BJ (cell line): Measurements from ENCODE around the gene MRPL4. TPM values are rescaled to one million over a fixed set of nuclear protein-coding genes. Genes with fewer than 3 reads are reported as not detected.

ENCODE experiments used
- CTCF ChIA-PET: fragments of 350-600 bp; formaldehyde crosslinking; extraction: SDS; loops from one replicate; lab custom pipeline; 2021; ENCODE audit warnings: antibody characterized with exemption, inconsistent platforms; lab: Yijun Ruan, JAX
- POLR2A ChIA-PET: fragments of 300-600 bp; sonication (Branson Sonifier 250); formaldehyde crosslinking; extraction: SDS; loops from one replicate; lab custom pipeline; 2021; ENCODE audit warnings: antibody characterized with exemption; lab: Charles Lee
- DNase-seq: peaks from one replicate; pipeline ENCODE4 v3.0.0-alpha.2; 2011; ENCODE audit warnings: low read depth
- H3K27me3 ChIP-seq: 2 replicates; pipeline ENCODE4 v1.6.0; 2011; ENCODE audit warnings: low read length; ENCODE audit not compliant: control insufficient read depth, insufficient read depth
- H3K36me3 ChIP-seq: 2 replicates; pipeline ENCODE4 v1.5.1; 2011; ENCODE audit warnings: low read length; ENCODE audit not compliant: control insufficient read depth, insufficient read depth
- H3K4me3 ChIP-seq: 2 replicates; pipeline ENCODE4 v1.5.1; 2011; ENCODE audit warnings: low read depth, mild to moderate bottlenecking, control low read depth, low read length
- polyA plus RNA-seq: library from polyadenylated mRNA; depleted of rRNA; stranded (reverse); fragments of >200 nt; gene quantifications from 2 replicates; pipeline ENCODE4 v1.2.3, GENCODE V29; 2011
- TF ChIP-seq, protein P1 (sequence below): IDR thresholded peaks from 2 replicates; pipeline ENCODE4 v1.5.1; 2011; ENCODE audit warnings: low read depth, mild to moderate bottlenecking, control low read depth, inconsistent platforms, low read length, moderate library complexity; ENCODE audit not compliant: insufficient read depth

Gene MRPL4
- polyA plus RNA-seq, 1 experiment: 58.7 TPM

DNA sequence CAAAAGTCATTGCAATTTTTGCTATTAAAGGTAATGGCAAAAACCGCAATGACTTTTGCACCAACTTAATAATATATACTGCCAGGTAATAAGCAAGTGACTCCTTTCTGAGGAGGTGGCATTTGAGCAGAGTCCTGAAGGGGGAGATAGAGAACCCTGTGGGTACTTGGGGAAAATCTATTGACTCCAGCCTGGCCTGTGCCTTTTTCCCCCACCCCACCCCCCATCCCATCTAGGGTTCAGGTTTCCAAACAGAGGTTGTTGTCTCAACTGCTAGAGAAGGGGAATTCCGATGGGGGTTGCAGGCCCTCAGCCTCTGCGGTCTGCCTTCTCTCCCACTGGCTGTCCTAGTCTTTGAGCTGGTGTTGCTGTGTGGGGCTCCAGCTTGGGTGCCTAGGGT is 32.3 kb upstream of the MRPL4 start:
- no peak for DNase-seq
- TF ChIP-seq, protein P1, sequence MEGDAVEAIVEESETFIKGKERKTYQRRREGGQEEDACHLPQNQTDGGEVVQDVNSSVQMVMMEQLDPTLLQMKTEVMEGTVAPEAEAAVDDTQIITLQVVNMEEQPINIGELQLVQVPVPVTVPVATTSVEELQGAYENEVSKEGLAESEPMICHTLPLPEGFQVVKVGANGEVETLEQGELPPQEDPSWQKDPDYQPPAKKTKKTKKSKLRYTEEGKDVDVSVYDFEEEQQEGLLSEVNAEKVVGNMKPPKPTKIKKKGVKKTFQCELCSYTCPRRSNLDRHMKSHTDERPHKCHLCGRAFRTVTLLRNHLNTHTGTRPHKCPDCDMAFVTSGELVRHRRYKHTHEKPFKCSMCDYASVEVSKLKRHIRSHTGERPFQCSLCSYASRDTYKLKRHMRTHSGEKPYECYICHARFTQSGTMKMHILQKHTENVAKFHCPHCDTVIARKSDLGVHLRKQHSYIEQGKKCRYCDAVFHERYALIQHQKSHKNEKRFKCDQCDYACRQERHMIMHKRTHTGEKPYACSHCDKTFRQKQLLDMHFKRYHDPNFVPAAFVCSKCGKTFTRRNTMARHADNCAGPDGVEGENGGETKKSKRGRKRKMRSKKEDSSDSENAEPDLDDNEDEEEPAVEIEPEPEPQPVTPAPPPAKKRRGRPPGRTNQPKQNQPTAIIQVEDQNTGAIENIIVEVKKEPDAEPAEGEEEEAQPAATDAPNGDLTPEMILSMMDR: peak; percentile 56
- POLR2A ChIA-PET: no interaction called here
- no peak overlapping the region for H3K4me3 ChIP-seq
- H3K27me3 ChIP-seq: no peaks in the 10 kb centered on the region
- CTCF ChIA-PET: interaction anchor here (0.9 to 1.1 kb wide), 2 partner anchors 20 to 30 kb away, joined by 3 read pairs; no protein-coding TSS in a partner anchor
- H3K36me3 ChIP-seq: peaks cover 10% of the 10 kb centered on the region

DNA sequence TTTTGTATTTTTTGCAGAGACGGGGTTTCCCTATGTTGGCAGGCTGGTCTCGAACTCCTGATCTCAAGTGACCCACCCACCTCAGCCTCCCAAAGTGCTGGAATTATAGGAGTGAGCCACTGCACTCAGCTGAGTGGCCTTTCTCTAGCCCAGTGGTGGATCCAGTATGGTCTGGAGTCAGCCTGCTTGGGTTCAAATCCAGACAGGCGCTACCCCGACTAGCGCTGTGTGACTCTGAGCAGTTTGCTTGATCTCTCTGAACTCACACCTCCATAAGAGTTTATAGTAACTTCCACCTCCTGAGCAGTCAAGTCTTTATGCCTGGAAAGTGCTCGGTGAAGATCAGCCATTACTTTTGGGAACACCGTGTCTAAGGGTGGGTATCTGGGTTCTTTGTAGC is 31.3 kb upstream of the MRPL4 start:
- TF ChIP-seq, protein P1: no peak
- DNase-seq: no peak
- no peak overlapping the region for H3K4me3 ChIP-seq
- H3K27me3 ChIP-seq: no peaks in the 10 kb centered on the region
- POLR2A ChIA-PET: no interaction called here
- CTCF ChIA-PET: interaction anchor here (0.6 to 1.1 kb wide), 2 partner anchors 29 to 107 kb away, joined by 3 read pairs; no protein-coding TSS in a partner anchor
- peaks cover 10% of the 10 kb centered on the region for H3K36me3 ChIP-seq

DNA sequence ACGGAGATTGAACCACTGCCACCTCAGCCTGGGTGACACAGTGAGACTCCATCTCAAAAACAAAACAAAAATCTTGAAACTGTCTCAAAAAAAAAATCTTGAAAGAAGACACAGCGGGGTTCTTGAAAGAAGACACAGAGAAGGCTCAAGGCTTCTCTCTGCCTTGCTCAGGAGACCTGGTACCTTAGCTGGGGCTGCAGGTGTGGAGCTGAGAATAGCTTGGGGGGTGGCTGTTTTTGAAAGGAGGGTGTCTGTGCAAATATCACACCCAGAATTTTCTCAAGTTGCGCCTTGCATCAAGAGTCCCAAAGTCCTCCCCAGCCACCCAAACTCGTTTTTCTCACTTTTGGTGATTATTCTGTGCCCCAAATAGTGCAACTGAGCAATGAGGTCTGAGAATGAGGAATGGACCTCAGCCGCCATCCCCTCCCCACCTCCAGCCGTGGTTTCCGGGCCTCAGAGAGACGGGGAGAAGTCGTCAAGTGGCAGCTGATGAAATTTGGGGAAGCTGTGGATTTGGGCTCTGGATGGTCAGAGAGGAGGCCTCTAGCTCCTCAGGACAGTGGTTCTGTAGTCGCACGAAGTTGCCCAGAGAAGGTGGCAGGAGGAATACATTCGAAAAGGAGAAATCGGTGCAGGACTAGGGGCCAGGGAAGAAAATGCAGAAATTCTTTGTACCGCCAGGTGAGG is 29.7 kb upstream of the MRPL4 start:
- peaks cover 10% of the 10 kb centered on the region for H3K36me3 ChIP-seq
- no peaks in the 10 kb centered on the region for H3K27me3 ChIP-seq
- TF ChIP-seq, protein P1: no peak
- no peak overlapping the region for H3K4me3 ChIP-seq
- no peak for DNase-seq
- CTCF ChIA-PET: interaction anchor here (0.7 kb wide), 1 partner anchor 37 kb away, joined by 3 read pairs; no protein-coding TSS in a partner anchor
- POLR2A ChIA-PET: no interaction called here

DNA sequence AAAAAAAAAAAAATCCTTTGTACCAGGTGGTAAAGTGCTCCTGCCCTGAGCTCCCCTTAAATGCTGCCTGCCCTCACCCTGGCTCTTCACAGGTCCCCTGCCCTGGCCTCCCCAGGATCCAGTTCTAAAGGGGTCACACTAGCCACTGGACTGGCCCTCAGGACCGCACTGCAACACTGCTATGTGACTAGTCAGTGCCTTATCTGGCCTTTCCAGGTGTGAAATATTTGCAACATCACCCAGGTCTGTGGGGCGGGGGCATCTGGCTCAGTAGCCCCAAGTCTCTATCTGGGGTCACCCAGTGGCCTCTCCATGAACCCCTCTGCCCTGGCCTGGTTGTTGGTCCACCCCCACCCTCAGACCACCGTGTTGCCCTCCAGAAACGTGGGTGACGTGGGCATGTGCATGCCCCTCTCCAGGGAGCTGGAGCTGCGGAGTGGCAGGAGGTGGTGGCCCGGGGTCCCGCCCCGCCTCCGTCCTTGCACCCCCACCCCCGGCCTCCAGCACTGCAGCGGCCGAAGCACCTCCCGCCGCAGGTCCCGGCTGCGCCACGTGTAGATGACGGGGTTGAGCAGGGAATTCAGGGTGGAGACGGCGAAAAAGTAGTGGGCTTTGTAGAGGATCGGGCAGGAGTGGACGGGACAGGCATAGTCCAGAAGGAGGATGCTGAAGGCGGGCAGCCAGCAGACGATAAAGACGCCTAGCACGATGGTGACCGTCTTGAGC is 28.4 kb upstream of the MRPL4 start:
- no peak for DNase-seq
- POLR2A ChIA-PET: no interaction called here
- CTCF ChIA-PET: interaction anchor here (0.6 to 0.7 kb wide), 3 partner anchors 15 to 125 kb away, joined by 3 read pairs; no protein-coding TSS in a partner anchor
- no peaks in the 10 kb centered on the region for H3K27me3 ChIP-seq
- TF ChIP-seq, protein P1: no peak
- peaks cover 10% of the 10 kb centered on the region for H3K36me3 ChIP-seq
- no peak overlapping the region for H3K4me3 ChIP-seq

DNA sequence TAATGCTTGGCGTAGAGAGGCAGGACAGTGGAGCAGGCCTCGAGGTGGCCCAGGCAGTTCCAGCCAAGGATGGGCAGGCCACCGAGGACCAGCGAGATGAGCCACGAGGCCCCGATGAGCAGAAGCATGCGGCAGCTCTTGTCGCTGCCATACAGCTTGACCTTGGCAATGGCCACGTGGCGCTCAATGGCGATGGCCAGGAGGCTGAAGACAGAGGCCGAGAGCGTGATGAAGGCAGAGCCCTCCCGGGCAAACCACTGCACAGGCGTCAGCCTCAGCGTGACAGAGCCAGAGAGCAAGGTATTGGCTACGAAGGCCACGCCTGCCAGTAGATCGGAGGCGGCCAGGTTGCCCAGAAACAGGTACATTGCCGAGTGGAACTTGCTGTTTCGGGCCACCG is 27.7 kb upstream of the MRPL4 start:
- H3K27me3 ChIP-seq: no peaks in the 10 kb centered on the region
- TF ChIP-seq, protein P1: no peak
- peaks cover 10% of the 10 kb centered on the region for H3K36me3 ChIP-seq
- no peak for DNase-seq
- CTCF ChIA-PET: no interaction called here
- no peak overlapping the region for H3K4me3 ChIP-seq
- POLR2A ChIA-PET: no interaction called here
